MM.1S (cell line): ENCODE results near the gene ASTN1.

Source experiments
- DNase-seq: peaks from one replicate; pipeline ENCODE4 v3.0.0-alpha.2; 2015
- H2AFZ ChIP-seq: fragments of 300-600 bp; sonication (generic); 2 replicates; pipeline ENCODE4 v1.6.0; 2016; ENCODE audit warnings: antibody characterized with exemption, low read length
- H3F3A ChIP-seq: fragments of 300-600 bp; sonication (generic); 2 replicates; pipeline ENCODE4 v1.6.1; 2016; ENCODE audit warnings: mild to moderate bottlenecking, antibody characterized with exemption, low read length, moderate library complexity, mixed read lengths; ENCODE audit not compliant: insufficient read depth
- H3K27ac ChIP-seq: fragments of 300-600 bp; sonication (generic); 2 replicates; pipeline ENCODE4 v1.5.1; 2016; ENCODE audit warnings: mild to moderate bottlenecking, low read length
- H3K27me3 ChIP-seq: fragments of 300-600 bp; sonication (generic); replicated peaks from 2 replicates; pipeline ENCODE4 v1.6.0; 2016; ENCODE audit warnings: low read length; ENCODE audit not compliant: insufficient read depth
- H3K36me3 ChIP-seq: fragments of 300-600 bp; sonication (generic); replicated peaks from 2 replicates; pipeline ENCODE4 v1.6.1; 2016; ENCODE audit warnings: mild to moderate bottlenecking, low read length, mixed read lengths; ENCODE audit not compliant: insufficient read depth
- H3K4me1 ChIP-seq: fragments of 300-600 bp; sonication (generic); 2 replicates; pipeline ENCODE4 v1.6.1; 2016; ENCODE audit warnings: low read length, mixed read lengths
- H3K4me2 ChIP-seq: fragments of 300-600 bp; sonication (generic); 2 replicates; pipeline ENCODE4 v1.6.0; 2016; ENCODE audit warnings: low read depth, low read length
- H3K4me3 ChIP-seq: fragments of 300-600 bp; sonication (generic); 2 replicates; pipeline ENCODE4 v1.5.1; 2016; ENCODE audit warnings: low read length, mixed read lengths
- H3K79me2 ChIP-seq: fragments of 300-600 bp; sonication (generic); 2 replicates; pipeline ENCODE4 v1.6.1; 2016; ENCODE audit warnings: mixed run types, low read length, mixed read lengths
- H3K9ac ChIP-seq: fragments of 300-600 bp; sonication (generic); 2 replicates; pipeline ENCODE4 v1.6.1; 2016; ENCODE audit warnings: low read length, mixed read lengths
- H3K9me2 ChIP-seq: fragments of 300-600 bp; sonication (generic); replicated peaks from 2 replicates; pipeline ENCODE4 v1.6.1; 2016; ENCODE audit warnings: mild to moderate bottlenecking, low read length, mixed read lengths; ENCODE audit not compliant: insufficient read depth
- H3K9me3 ChIP-seq: fragments of 300-600 bp; sonication (generic); replicated peaks from 2 replicates; pipeline ENCODE4 v1.6.1; 2016; ENCODE audit warnings: mild to moderate bottlenecking, low read length, mixed read lengths; ENCODE audit not compliant: insufficient read depth
- H4K20me1 ChIP-seq: fragments of 300-600 bp; sonication (generic); 2 replicates; pipeline ENCODE4 v1.6.1; 2016; ENCODE audit warnings: mild to moderate bottlenecking, low read length, moderate library complexity, mixed read lengths; ENCODE audit not compliant: insufficient read depth
- EZH2 ChIP-seq: fragments of 300-600 bp; sonication (generic); optimal IDR thresholded peaks from 2 replicates; pipeline ENCODE3; 2017; ENCODE audit warnings: low read depth, mild to moderate bottlenecking, antibody characterized with exemption, low read length, mixed read lengths
- EZH2phosphoT487 ChIP-seq: fragments of 300-600 bp; sonication (generic); IDR thresholded peaks from 2 replicates; pipeline ENCODE4 v1.6.1; 2018; ENCODE audit warnings: antibody characterized with exemption, low read length
- TF ChIP-seq, protein P1 (sequence below): fragments of 300-600 bp; sonication (generic); IDR thresholded peaks from 2 replicates; pipeline ENCODE4 v1.5.1; 2016; ENCODE audit warnings: antibody characterized with exemption, low read length, mixed read lengths

The ASTN1 gene

GRCh38 chr1:177198243-177198642 is 33.7 kb upstream of the ASTN1 start:
- Histone ChIP-seq H3K9ac (no peak overlapping the region), H4K20me1 (no peaks in the 10 kb centered on the region), H3K9me2 (no peaks in the 10 kb centered on the region), H3K4me1 (no peaks in the 10 kb centered on the region), H3K36me3 (no peaks in the 10 kb centered on the region), H3K27me3 (no peaks in the 10 kb centered on the region), H2AFZ (no peak overlapping the region), H3K4me3 (no peak overlapping the region), H3F3A (no peaks in the 10 kb centered on the region), H3K27ac (no peak overlapping the region), H3K9me3 (no peaks in the 10 kb centered on the region), H3K4me2 (no peak overlapping the region), H3K79me2 (no peaks in the 10 kb centered on the region)
- TF ChIP-seq EZH2 (no peak), EZH2phosphoT487 (no peak)
- TF ChIP-seq, protein P1, sequence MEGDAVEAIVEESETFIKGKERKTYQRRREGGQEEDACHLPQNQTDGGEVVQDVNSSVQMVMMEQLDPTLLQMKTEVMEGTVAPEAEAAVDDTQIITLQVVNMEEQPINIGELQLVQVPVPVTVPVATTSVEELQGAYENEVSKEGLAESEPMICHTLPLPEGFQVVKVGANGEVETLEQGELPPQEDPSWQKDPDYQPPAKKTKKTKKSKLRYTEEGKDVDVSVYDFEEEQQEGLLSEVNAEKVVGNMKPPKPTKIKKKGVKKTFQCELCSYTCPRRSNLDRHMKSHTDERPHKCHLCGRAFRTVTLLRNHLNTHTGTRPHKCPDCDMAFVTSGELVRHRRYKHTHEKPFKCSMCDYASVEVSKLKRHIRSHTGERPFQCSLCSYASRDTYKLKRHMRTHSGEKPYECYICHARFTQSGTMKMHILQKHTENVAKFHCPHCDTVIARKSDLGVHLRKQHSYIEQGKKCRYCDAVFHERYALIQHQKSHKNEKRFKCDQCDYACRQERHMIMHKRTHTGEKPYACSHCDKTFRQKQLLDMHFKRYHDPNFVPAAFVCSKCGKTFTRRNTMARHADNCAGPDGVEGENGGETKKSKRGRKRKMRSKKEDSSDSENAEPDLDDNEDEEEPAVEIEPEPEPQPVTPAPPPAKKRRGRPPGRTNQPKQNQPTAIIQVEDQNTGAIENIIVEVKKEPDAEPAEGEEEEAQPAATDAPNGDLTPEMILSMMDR: no peak
- no peak for DNase-seq

GRCh38 chr1:177190308-177190970 is 25.9 kb upstream of the ASTN1 start:
- H3K27me3 ChIP-seq: no peaks in the 10 kb centered on the region
- H3K9me3 ChIP-seq: no peaks in the 10 kb centered on the region
- TF ChIP-seq EZH2: no peak
- TF ChIP-seq, protein P1: no peak
- no peak for TF ChIP-seq EZH2phosphoT487
- no peak overlapping the region for H3K9ac ChIP-seq
- no peak overlapping the region for H3K4me3 ChIP-seq
- H3K79me2 ChIP-seq: no peaks in the 10 kb centered on the region
- H3K4me2 ChIP-seq: no peak overlapping the region
- no peak overlapping the region for H2AFZ ChIP-seq
- H3K27ac ChIP-seq: no peak overlapping the region
- H4K20me1 ChIP-seq: no peaks in the 10 kb centered on the region
- H3F3A ChIP-seq: no peaks in the 10 kb centered on the region
- H3K9me2 ChIP-seq: no peaks in the 10 kb centered on the region
- no peak for DNase-seq
- no peaks in the 10 kb centered on the region for H3K4me1 ChIP-seq
- no peaks in the 10 kb centered on the region for H3K36me3 ChIP-seq

GRCh38 chr1:177186639-177187038 is 22.1 kb upstream of the ASTN1 start:
- DNase-seq: no peak
- H2AFZ ChIP-seq: no peak overlapping the region
- H3K4me2 ChIP-seq: no peak overlapping the region
- H3K9me3 ChIP-seq: no peaks in the 10 kb centered on the region
- H3K36me3 ChIP-seq: no peaks in the 10 kb centered on the region
- H3K4me1 ChIP-seq: peaks cover 10% of the 10 kb centered on the region; the same call in 1 of the 2 replicates
- no peak overlapping the region for H3K27ac ChIP-seq
- TF ChIP-seq, protein P1: no peak
- TF ChIP-seq EZH2: no peak
- no peak for TF ChIP-seq EZH2phosphoT487
- H3K27me3 ChIP-seq: no peaks in the 10 kb centered on the region
- H3F3A ChIP-seq: no peaks in the 10 kb centered on the region
- H3K9me2 ChIP-seq: no peaks in the 10 kb centered on the region
- no peak overlapping the region for H3K9ac ChIP-seq
- H3K4me3 ChIP-seq: no peak overlapping the region
- no peaks in the 10 kb centered on the region for H3K79me2 ChIP-seq
- no peaks in the 10 kb centered on the region for H4K20me1 ChIP-seq
